HEK293 (cell line): ENCODE measurements around the gene CASTOR2.

Experiments used
- CTCF ChIA-PET: fragments of 350-600 bp; formaldehyde crosslinking; extraction: SDS; loops from one replicate; lab custom pipeline; 2021; ENCODE audit warnings: antibody characterized with exemption; lab: Yijun Ruan, JAX
- POLR2A ChIA-PET: fragments of 300-600 bp; formaldehyde crosslinking; extraction: SDS; loops from one replicate; lab custom pipeline; 2020; ENCODE audit warnings: antibody characterized with exemption, inconsistent platforms; lab: Yijun Ruan, JAX
- H3K27ac ChIP-seq: fragments of 200-500 bp; sonication (Bioruptor generic); 2 replicates; pipeline ENCODE4 v1.5.1; 2014; ENCODE audit warnings: low read depth, low read length, control low read depth, inconsistent platforms; ENCODE audit errors: extremely low read depth
- H3K36me3 ChIP-seq, 2 experiments: fragments of 200-500 bp in 1 of 2; sonication (Bioruptor generic) in 1 of 2; 1 replicate in 1 of 2; 2 replicates in 1 of 2; pipeline ENCODE4 v1.5.1; 2014 to 2017; ENCODE audit warnings: inconsistent platforms in 2 of 2, low read length in 2 of 2; ENCODE audit not compliant: control insufficient read depth in 2 of 2, insufficient read depth in 1 of 2
- H3K4me1 ChIP-seq: fragments of 200-500 bp; sonication (Bioruptor generic); 2 replicates; pipeline ENCODE4 v1.5.1; 2014; ENCODE audit warnings: mild to moderate bottlenecking, low read length, inconsistent platforms; ENCODE audit not compliant: control insufficient read depth, insufficient read depth
- H3K4me3 ChIP-seq: 2 replicates; pipeline ENCODE4 v1.5.1; 2011; ENCODE audit warnings: low read depth, mild to moderate bottlenecking, control low read depth, low read length, moderate library complexity
- H3K9me3 ChIP-seq: fragments of 200-500 bp; sonication (Bioruptor generic); 2 replicates; pipeline ENCODE4 v1.5.1; 2014; ENCODE audit warnings: low read depth, low read length, inconsistent platforms; ENCODE audit not compliant: control insufficient read depth, insufficient read depth
- CTCF ChIP-seq: fragments of 450-650 bp; formaldehyde crosslinking; IDR thresholded peaks from 2 replicates; pipeline ENCODE4 v1.5.1; 2016; ENCODE audit warnings: missing biosample characterization, missing genetic modification characterization
- PRDM1 ChIP-seq: fragments of 450-650 bp; formaldehyde crosslinking; IDR thresholded peaks from 2 replicates; pipeline ENCODE4; 2016; ENCODE audit warnings: missing biosample characterization, missing genetic modification characterization
- ZNF23 ChIP-seq: fragments of 450-650 bp; formaldehyde crosslinking; IDR thresholded peaks from 2 replicates; pipeline ENCODE4 v1.5.1; 2016; ENCODE audit warnings: missing biosample characterization, missing genetic modification characterization, borderline replicate concordance
- ZNF362 ChIP-seq: fragments of 450-650 bp; formaldehyde crosslinking; IDR thresholded peaks from 2 replicates; pipeline ENCODE4 v1.5.1; 2016; ENCODE audit warnings: missing biosample characterization, missing genetic modification characterization
- ZNF366 ChIP-seq: fragments of 450-650 bp; formaldehyde crosslinking; conservative IDR thresholded peaks from 2 replicates; pipeline ENCODE4 v1.5.1; 2016; ENCODE audit warnings: missing biosample characterization, missing genetic modification characterization
- ZNF473 ChIP-seq: fragments of 450-650 bp; formaldehyde crosslinking; IDR thresholded peaks from 2 replicates; pipeline ENCODE4 v1.5.1; 2017; ENCODE audit warnings: missing biosample characterization, missing genetic modification characterization
- ZNF518A ChIP-seq: fragments of 450-650 bp; formaldehyde crosslinking; conservative IDR thresholded peaks from 2 replicates; pipeline ENCODE4 v1.5.1; 2016; ENCODE audit warnings: low read depth, missing biosample characterization, missing genetic modification characterization
- ZNF596 ChIP-seq: fragments of 450-650 bp; IDR thresholded peaks from 2 replicates; pipeline ENCODE4 v1.5.0; 2018; ENCODE audit warnings: missing biosample characterization, mild to moderate bottlenecking, missing genetic modification characterization, moderate library complexity
- ZNF610 ChIP-seq: fragments of 450-650 bp; formaldehyde crosslinking; IDR thresholded peaks from 2 replicates; pipeline ENCODE4 v1.5.1; 2016; ENCODE audit warnings: missing biosample characterization, missing genetic modification characterization, borderline replicate concordance
- ZNF639 ChIP-seq: fragments of 450-650 bp; formaldehyde crosslinking; IDR thresholded peaks from 2 replicates; pipeline ENCODE4 v1.5.1; 2016; ENCODE audit warnings: missing biosample characterization, missing genetic modification characterization
- ZNF677 ChIP-seq: fragments of 450-650 bp; IDR thresholded peaks from 2 replicates; pipeline ENCODE4 v1.5.0; 2018; ENCODE audit warnings: missing biosample characterization, mild to moderate bottlenecking, missing genetic modification characterization, moderate library complexity

CASTOR2 gene

GRCh38 chr7:75040512-75040911 is 76.0 kb downstream of the CASTOR2 start:
- ChIA-PET CTCF (no interaction called here), POLR2A (no interaction called here)

More at GRCh38 chr7:75040512-75040911, 76.0 kb downstream of the CASTOR2 start:
- Histone ChIP-seq H3K9me3 (no peaks in the 10 kb centered on the region), H3K4me3 (no peak overlapping the region), H3K27ac (no peak overlapping the region), H3K4me1 (no peaks in the 10 kb centered on the region), H3K36me3 (peaks cover 0 to 16% of the 10 kb centered on the region in 2 experiments; a peak in 2 of 3 replicates)
- no peak for TF ChIP-seq ZNF596
- no peak for TF ChIP-seq CTCF (tag by site-specific recombination)
- no peak for TF ChIP-seq ZNF518A (tag by site-specific recombination)
- TF ChIP-seq ZNF23, result no peak
- TF ChIP-seq PRDM1 (tag by site-specific recombination), result no peak
- no peak for TF ChIP-seq ZNF362
- TF ChIP-seq ZNF639 (tag by site-specific recombination), result no peak
- no peak for TF ChIP-seq ZNF610
- no peak for TF ChIP-seq ZNF473 (tag by site-specific recombination)
- TF ChIP-seq ZNF366 (tag by site-specific recombination), result no peak
- no peak for TF ChIP-seq ZNF677
- TF ChIP-seq, all 188 proteins: peak for 0
